ENCODE results near the gene ANKFY1.

ANKFY1 gene

GRCh38 chr17:4215882-4216570, 47.8 kb downstream of the ANKFY1 start:
- Histone ChIP-seq H3K4me1 (ENCODE audit: control insufficient read depth in 1 of 2, insufficient read depth in 2 of 2, low read length in 2 of 2) (peaks cover 7 to 16% of the 10 kb centered on the region in 2 donors), H3K27me3 (ENCODE audit: low read depth, low read length) (no peaks in the 10 kb centered on the region), H3K4me3 (ENCODE audit: low read depth in 1 of 2, low read length in 2 of 2) (no peak overlapping the region), H3K36me3 (ENCODE audit: control insufficient read depth in 1 of 2, insufficient read depth in 2 of 2, low read length in 2 of 2) (peaks cover 0 to 9% of the 10 kb centered on the region in 2 donors), H3K9me3 (ENCODE audit: control insufficient read depth in 1 of 2, low read length in 2 of 2) (no peaks in the 10 kb centered on the region), H3K27ac (ENCODE audit: low read length) (peak overlapping the region; percentile 5)

- Histone ChIP-seq H3K27me3 (ENCODE audit: low read depth, low read length) (no peaks in the 10 kb centered on the region), H3K4me3 (ENCODE audit: low read depth in 1 of 2, low read length in 2 of 2) (no peak overlapping the region), H3K36me3 (ENCODE audit: control insufficient read depth in 1 of 2, insufficient read depth in 2 of 2, low read length in 2 of 2) (peaks cover 6 to 13% of the 10 kb centered on the region in 2 donors), H3K4me1 (ENCODE audit: control insufficient read depth in 1 of 2, insufficient read depth in 2 of 2, low read length in 2 of 2) (peaks cover 5 to 7% of the 10 kb centered on the region in 2 donors), H3K9me3 (ENCODE audit: control insufficient read depth in 1 of 2, low read length in 2 of 2) (no peaks in the 10 kb centered on the region), H3K27ac (ENCODE audit: low read length) (no peak overlapping the region)
Measured at GRCh38 chr17:4214157-4214556, 49.6 kb downstream of the ANKFY1 start.

- Histone ChIP-seq H3K4me1 (ENCODE audit: control insufficient read depth in 1 of 2, insufficient read depth in 2 of 2, low read length in 2 of 2) (peaks cover 0 to 5% of the 10 kb centered on the region in 2 donors), H3K36me3 (ENCODE audit: control insufficient read depth in 1 of 2, insufficient read depth in 2 of 2, low read length in 2 of 2) (peaks cover 29 to 30% of the 10 kb centered on the region in 2 donors), H3K27ac (ENCODE audit: low read length) (no peak overlapping the region), H3K9me3 (ENCODE audit: control insufficient read depth in 1 of 2, low read length in 2 of 2) (no peaks in the 10 kb centered on the region), H3K27me3 (ENCODE audit: low read depth, low read length) (no peaks in the 10 kb centered on the region), H3K4me3 (ENCODE audit: low read depth in 1 of 2, low read length in 2 of 2) (no peak overlapping the region)
Measured at GRCh38 chr17:4209611-4210010, 54.2 kb downstream of the ANKFY1 start.

- H3K9me3 ChIP-seq (ENCODE audit: control insufficient read depth in 1 of 2, low read length in 2 of 2), result no peaks in the 10 kb centered on the region
- peaks cover 0 to 13% of the 10 kb centered on the region in 2 donors for H3K4me1 ChIP-seq (ENCODE audit: control insufficient read depth in 1 of 2, insufficient read depth in 2 of 2, low read length in 2 of 2)
- H3K27ac ChIP-seq (ENCODE audit: low read length), result peak overlapping the region; percentile 28
- peaks cover 26 to 36% of the 10 kb centered on the region in 2 donors for H3K36me3 ChIP-seq (ENCODE audit: control insufficient read depth in 1 of 2, insufficient read depth in 2 of 2, low read length in 2 of 2)
- no peak overlapping the region for H3K4me3 ChIP-seq (ENCODE audit: low read depth in 1 of 2, low read length in 2 of 2)
- no peaks in the 10 kb centered on the region for H3K27me3 ChIP-seq (ENCODE audit: low read depth, low read length)
Measured at GRCh38 chr17:4208238-4208637, 55.5 kb downstream of the ANKFY1 start.

GRCh38 chr17:4206962-4207361, 56.8 kb downstream of the ANKFY1 start:
- Histone ChIP-seq H3K27ac (ENCODE audit: low read length) (no peak overlapping the region), H3K36me3 (ENCODE audit: control insufficient read depth in 1 of 2, insufficient read depth in 2 of 2, low read length in 2 of 2) (peaks cover 26 to 36% of the 10 kb centered on the region in 2 donors), H3K4me3 (ENCODE audit: low read depth in 1 of 2, low read length in 2 of 2) (no peak overlapping the region), H3K4me1 (ENCODE audit: control insufficient read depth in 1 of 2, insufficient read depth in 2 of 2, low read length in 2 of 2) (peaks cover 0 to 13% of the 10 kb centered on the region in 2 donors), H3K9me3 (ENCODE audit: control insufficient read depth in 1 of 2, low read length in 2 of 2) (no peaks in the 10 kb centered on the region), H3K27me3 (ENCODE audit: low read depth, low read length) (no peaks in the 10 kb centered on the region)

- Histone ChIP-seq H3K27me3 (ENCODE audit: low read depth, low read length) (no peaks in the 10 kb centered on the region), H3K27ac (ENCODE audit: low read length) (peak overlapping the region; percentile 81), H3K4me1 (ENCODE audit: control insufficient read depth in 1 of 2, insufficient read depth in 2 of 2, low read length in 2 of 2) (peaks cover 0 to 13% of the 10 kb centered on the region in 2 donors), H3K9me3 (ENCODE audit: control insufficient read depth in 1 of 2, low read length in 2 of 2) (no peaks in the 10 kb centered on the region), H3K4me3 (ENCODE audit: low read depth in 1 of 2, low read length in 2 of 2) (no peak overlapping the region), H3K36me3 (ENCODE audit: control insufficient read depth in 1 of 2, insufficient read depth in 2 of 2, low read length in 2 of 2) (peaks cover 26 to 36% of the 10 kb centered on the region in 2 donors)
Measured at GRCh38 chr17:4205917-4206316, 57.9 kb downstream of the ANKFY1 start.

- H3K36me3 ChIP-seq (ENCODE audit: control insufficient read depth in 1 of 2, insufficient read depth in 2 of 2, low read length in 2 of 2), result peaks cover 27 to 40% of the 10 kb centered on the region in 2 donors
- H3K4me3 ChIP-seq (ENCODE audit: low read depth in 1 of 2, low read length in 2 of 2), result no peak overlapping the region
- no peaks in the 10 kb centered on the region for H3K27me3 ChIP-seq (ENCODE audit: low read depth, low read length)
- peak overlapping the region; percentile 81 for H3K27ac ChIP-seq (ENCODE audit: low read length)
- H3K9me3 ChIP-seq (ENCODE audit: control insufficient read depth in 1 of 2, low read length in 2 of 2), result no peaks in the 10 kb centered on the region
- H3K4me1 ChIP-seq (ENCODE audit: control insufficient read depth in 1 of 2, insufficient read depth in 2 of 2, low read length in 2 of 2), result peaks cover 0 to 13% of the 10 kb centered on the region in 2 donors
Measured at GRCh38 chr17:4204710-4205173, 59.0 kb downstream of the ANKFY1 start.

- H3K27ac ChIP-seq (ENCODE audit: low read length), result peak overlapping the region; percentile 70
- H3K36me3 ChIP-seq (ENCODE audit: control insufficient read depth in 1 of 2, insufficient read depth in 2 of 2, low read length in 2 of 2), result peaks cover 27 to 34% of the 10 kb centered on the region in 2 donors
- H3K4me3 ChIP-seq (ENCODE audit: low read depth in 1 of 2, low read length in 2 of 2), result peak overlapping the region in 1 of 2 donors; percentile 34
- no peaks in the 10 kb centered on the region for H3K27me3 ChIP-seq (ENCODE audit: low read depth, low read length)
- H3K9me3 ChIP-seq (ENCODE audit: control insufficient read depth in 1 of 2, low read length in 2 of 2), result no peaks in the 10 kb centered on the region
- H3K4me1 ChIP-seq (ENCODE audit: control insufficient read depth in 1 of 2, insufficient read depth in 2 of 2, low read length in 2 of 2), result peaks cover 0 to 13% of the 10 kb centered on the region in 2 donors
Measured at GRCh38 chr17:4204190-4204589, 59.6 kb downstream of the ANKFY1 start.

- H3K4me1 ChIP-seq (ENCODE audit: control insufficient read depth in 1 of 2, insufficient read depth in 2 of 2, low read length in 2 of 2), result peaks cover 0 to 13% of the 10 kb centered on the region in 2 donors
- H3K4me3 ChIP-seq (ENCODE audit: low read depth in 1 of 2, low read length in 2 of 2), result no peak overlapping the region
- H3K27me3 ChIP-seq (ENCODE audit: low read depth, low read length), result no peaks in the 10 kb centered on the region
- H3K36me3 ChIP-seq (ENCODE audit: control insufficient read depth in 1 of 2, insufficient read depth in 2 of 2, low read length in 2 of 2), result peaks cover 25 to 31% of the 10 kb centered on the region in 2 donors
- no peaks in the 10 kb centered on the region for H3K9me3 ChIP-seq (ENCODE audit: control insufficient read depth in 1 of 2, low read length in 2 of 2)
- H3K27ac ChIP-seq (ENCODE audit: low read length), result no peak overlapping the region
Measured at GRCh38 chr17:4201226-4201625, 62.6 kb downstream of the ANKFY1 start.

- no peak overlapping the region for H3K27ac ChIP-seq (ENCODE audit: low read length)
- H3K4me1 ChIP-seq (ENCODE audit: control insufficient read depth in 1 of 2, insufficient read depth in 2 of 2, low read length in 2 of 2), result peaks cover 0 to 11% of the 10 kb centered on the region in 2 donors
- no peaks in the 10 kb centered on the region for H3K9me3 ChIP-seq (ENCODE audit: control insufficient read depth in 1 of 2, low read length in 2 of 2)
- no peak overlapping the region for H3K4me3 ChIP-seq (ENCODE audit: low read depth in 1 of 2, low read length in 2 of 2)
- peaks cover 26 to 27% of the 10 kb centered on the region in 2 donors for H3K36me3 ChIP-seq (ENCODE audit: control insufficient read depth in 1 of 2, insufficient read depth in 2 of 2, low read length in 2 of 2)
- no peaks in the 10 kb centered on the region for H3K27me3 ChIP-seq (ENCODE audit: low read depth, low read length)
Measured at GRCh38 chr17:4199818-4200402, 63.9 kb downstream of the ANKFY1 start.

GRCh38 chr17:4198995-4199394, 64.8 kb downstream of the ANKFY1 start:
- no peaks in the 10 kb centered on the region for H3K27me3 ChIP-seq (ENCODE audit: low read depth, low read length)
- H3K4me1 ChIP-seq (ENCODE audit: control insufficient read depth in 1 of 2, insufficient read depth in 2 of 2, low read length in 2 of 2), result peaks cover 0 to 2% of the 10 kb centered on the region in 2 donors
- H3K9me3 ChIP-seq (ENCODE audit: control insufficient read depth in 1 of 2, low read length in 2 of 2), result no peaks in the 10 kb centered on the region
- H3K36me3 ChIP-seq (ENCODE audit: control insufficient read depth in 1 of 2, insufficient read depth in 2 of 2, low read length in 2 of 2), result peaks cover 29 to 33% of the 10 kb centered on the region in 2 donors
- no peak overlapping the region for H3K27ac ChIP-seq (ENCODE audit: low read length)
- no peak overlapping the region for H3K4me3 ChIP-seq (ENCODE audit: low read depth in 1 of 2, low read length in 2 of 2)

All from muscle layer of duodenum (tissue), 2 donors.